Measurements from ENCODE around the gene BTBD17.

DNA sequence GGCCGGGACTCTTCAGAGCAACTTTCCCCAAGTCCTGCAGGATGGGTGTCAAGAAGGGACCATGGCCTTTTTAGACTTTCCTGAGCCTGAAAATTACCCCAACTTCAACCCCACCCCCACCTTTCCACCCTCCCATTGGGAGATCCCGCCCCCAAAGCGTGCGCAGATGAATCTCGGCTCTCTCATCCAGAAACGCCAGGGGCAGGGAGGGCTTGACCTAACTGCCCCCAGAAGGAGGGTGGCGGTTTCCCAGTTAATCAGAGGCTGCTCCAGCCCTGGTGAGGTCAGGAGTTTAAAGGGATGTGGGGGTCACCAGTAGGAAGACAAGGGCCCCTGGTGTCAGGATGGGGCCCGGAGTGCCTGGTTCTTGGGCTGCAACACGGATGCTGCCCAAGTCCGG, 35.2 kb downstream of the BTBD17 start:
- TF ChIP-seq, protein P1, sequence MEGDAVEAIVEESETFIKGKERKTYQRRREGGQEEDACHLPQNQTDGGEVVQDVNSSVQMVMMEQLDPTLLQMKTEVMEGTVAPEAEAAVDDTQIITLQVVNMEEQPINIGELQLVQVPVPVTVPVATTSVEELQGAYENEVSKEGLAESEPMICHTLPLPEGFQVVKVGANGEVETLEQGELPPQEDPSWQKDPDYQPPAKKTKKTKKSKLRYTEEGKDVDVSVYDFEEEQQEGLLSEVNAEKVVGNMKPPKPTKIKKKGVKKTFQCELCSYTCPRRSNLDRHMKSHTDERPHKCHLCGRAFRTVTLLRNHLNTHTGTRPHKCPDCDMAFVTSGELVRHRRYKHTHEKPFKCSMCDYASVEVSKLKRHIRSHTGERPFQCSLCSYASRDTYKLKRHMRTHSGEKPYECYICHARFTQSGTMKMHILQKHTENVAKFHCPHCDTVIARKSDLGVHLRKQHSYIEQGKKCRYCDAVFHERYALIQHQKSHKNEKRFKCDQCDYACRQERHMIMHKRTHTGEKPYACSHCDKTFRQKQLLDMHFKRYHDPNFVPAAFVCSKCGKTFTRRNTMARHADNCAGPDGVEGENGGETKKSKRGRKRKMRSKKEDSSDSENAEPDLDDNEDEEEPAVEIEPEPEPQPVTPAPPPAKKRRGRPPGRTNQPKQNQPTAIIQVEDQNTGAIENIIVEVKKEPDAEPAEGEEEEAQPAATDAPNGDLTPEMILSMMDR (IDR thresholded peaks at IDR 0.05) = no peak
- TF ChIP-seq POLR2A (IDR thresholded peaks at IDR 0.05) (no peak), POLR2AphosphoS5 (IDR thresholded peaks at IDR 0.05) (no peak)
